Smooth muscle cell (in vitro differentiated cells): ENCODE results near the gene EFCAB8. TPM values are rescaled to one million over a fixed set of nuclear protein-coding genes. Genes with fewer than 3 reads are reported as not detected.

Experiments used
- DNase-seq: peaks from one replicate; lab custom pipeline; 2025; ENCODE audit not compliant: unreplicated experiment; lab: John Stamatoyannopoulos, UW
- H2AFZ ChIP-seq: fragments of 200-600 bp; sonication (generic); 2 replicates; pipeline ENCODE4 v1.6.0; 2016; ENCODE audit warnings: antibody characterized with exemption, low read depth, mild to moderate bottlenecking
- H3F3A ChIP-seq: fragments of 200-600 bp; sonication (generic); 2 replicates; pipeline ENCODE4 v1.6.0; 2017; ENCODE audit warnings: antibody characterized with exemption, low read depth
- H3K27ac ChIP-seq: fragments of 200-600 bp; sonication (generic); 2 replicates; pipeline ENCODE4 v1.5.1; 2016; ENCODE audit warnings: low read depth, mild to moderate bottlenecking
- H3K27me3 ChIP-seq: fragments of 200-600 bp; sonication (generic); 2 replicates; pipeline ENCODE4 v1.6.1; 2016; ENCODE audit warnings: low read depth, mild to moderate bottlenecking
- H3K36me3 ChIP-seq: fragments of 200-600 bp; sonication (generic); 2 replicates; pipeline ENCODE4 v1.5.1; 2016; ENCODE audit warnings: low read depth
- H3K4me1 ChIP-seq: fragments of 200-600 bp; sonication (generic); 2 replicates; pipeline ENCODE4 v1.5.1; 2016; ENCODE audit warnings: low read depth
- H3K4me2 ChIP-seq: fragments of 200-600 bp; sonication (generic); 2 replicates; pipeline ENCODE4 v1.6.0; 2016; ENCODE audit warnings: mild to moderate bottlenecking
- H3K4me3 ChIP-seq: fragments of 200-600 bp; sonication (generic); 2 replicates; pipeline ENCODE4 v1.5.1; 2016; ENCODE audit warnings: mild to moderate bottlenecking
- H3K79me2 ChIP-seq: fragments of 200-600 bp; sonication (generic); 2 replicates; pipeline ENCODE4 v1.6.0; 2016; ENCODE audit warnings: low read depth, mild to moderate bottlenecking
- H3K9ac ChIP-seq: fragments of 200-600 bp; sonication (generic); 2 replicates; pipeline ENCODE4 v1.6.0; 2016; ENCODE audit warnings: low read depth
- H3K9me3 ChIP-seq: fragments of 200-600 bp; sonication (generic); replicated peaks from 2 replicates; pipeline ENCODE4 v1.5.1; 2016; ENCODE audit warnings: low read depth
- H4K20me1 ChIP-seq: fragments of 200-600 bp; sonication (generic); 2 replicates; pipeline ENCODE4 v1.6.0; 2016; ENCODE audit warnings: low read depth
- WGBS: methylation state at CpG from one replicate; pipeline ENCODE4 v1.1.7; 2016; ENCODE audit warnings: low lambda C conversion rate; 5-methylcytosine and 5-hydroxymethylcytosine counted together
- polyA plus RNA-seq: library from polyadenylated mRNA; unstranded; fragments of >200 nt; fragmentation: Nextera tagmentation; extraction: Ambion mirVana; gene quantifications from 2 replicates; pipeline ENCODE4 v1.2.1, GENCODE V29; 2016
- total RNA-seq: library from RNA; depleted of rRNA; stranded (reverse); fragments of >200 nt; gene quantifications from 2 replicates; pipeline ENCODE4 v1.2.3, GENCODE V29; 2014
- TF ChIP-seq, protein P1 (sequence below): fragments of 200-600 bp; sonication (generic); IDR thresholded peaks from 2 replicates; pipeline ENCODE4 v1.5.1; 2017; ENCODE audit warnings: borderline replicate concordance, mild to moderate bottlenecking, antibody characterized with exemption; ENCODE audit not compliant: insufficient read depth, poor library complexity, severe bottlenecking

Gene EFCAB8
- total and polyA plus RNA-seq, 2 experiments from 2014 or later, result 0.25 to 1.7 TPM

DNA sequence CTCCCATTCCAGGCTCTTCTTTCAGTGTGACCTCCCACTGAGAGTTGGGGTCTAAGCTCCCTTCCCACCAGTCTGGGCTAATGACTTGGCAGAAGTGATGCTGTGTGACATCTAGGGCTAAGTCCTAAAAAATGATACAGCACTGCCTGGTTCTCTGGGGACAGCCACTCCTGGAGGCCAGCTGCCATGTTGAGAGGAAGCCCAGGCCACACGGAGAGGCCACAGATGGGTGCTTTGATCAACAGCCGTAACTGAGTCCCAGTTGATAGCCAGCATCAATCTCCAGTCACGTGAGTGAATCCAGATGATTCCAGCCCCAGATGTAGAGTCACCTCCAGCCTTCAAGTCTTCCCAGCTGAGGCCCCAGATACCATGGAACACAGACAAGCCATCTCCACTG, 131.7 kb downstream of the EFCAB8 start:
- Histone ChIP-seq H3K4me2 (no peak overlapping the region), H3K36me3 (no peaks in the 10 kb centered on the region), H3K27me3 (no peaks in the 10 kb centered on the region), H3F3A (no peaks in the 10 kb centered on the region), H3K27ac (no peak overlapping the region), H3K79me2 (no peaks in the 10 kb centered on the region), H2AFZ (no peak overlapping the region), H3K4me1 (no peaks in the 10 kb centered on the region), H4K20me1 (no peaks in the 10 kb centered on the region), H3K9me3 (no peaks in the 10 kb centered on the region), H3K4me3 (no peak overlapping the region), H3K9ac (no peak overlapping the region)
- TF ChIP-seq, protein P1, sequence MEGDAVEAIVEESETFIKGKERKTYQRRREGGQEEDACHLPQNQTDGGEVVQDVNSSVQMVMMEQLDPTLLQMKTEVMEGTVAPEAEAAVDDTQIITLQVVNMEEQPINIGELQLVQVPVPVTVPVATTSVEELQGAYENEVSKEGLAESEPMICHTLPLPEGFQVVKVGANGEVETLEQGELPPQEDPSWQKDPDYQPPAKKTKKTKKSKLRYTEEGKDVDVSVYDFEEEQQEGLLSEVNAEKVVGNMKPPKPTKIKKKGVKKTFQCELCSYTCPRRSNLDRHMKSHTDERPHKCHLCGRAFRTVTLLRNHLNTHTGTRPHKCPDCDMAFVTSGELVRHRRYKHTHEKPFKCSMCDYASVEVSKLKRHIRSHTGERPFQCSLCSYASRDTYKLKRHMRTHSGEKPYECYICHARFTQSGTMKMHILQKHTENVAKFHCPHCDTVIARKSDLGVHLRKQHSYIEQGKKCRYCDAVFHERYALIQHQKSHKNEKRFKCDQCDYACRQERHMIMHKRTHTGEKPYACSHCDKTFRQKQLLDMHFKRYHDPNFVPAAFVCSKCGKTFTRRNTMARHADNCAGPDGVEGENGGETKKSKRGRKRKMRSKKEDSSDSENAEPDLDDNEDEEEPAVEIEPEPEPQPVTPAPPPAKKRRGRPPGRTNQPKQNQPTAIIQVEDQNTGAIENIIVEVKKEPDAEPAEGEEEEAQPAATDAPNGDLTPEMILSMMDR, result no peak
- DNase-seq, result no peak
- 91% methylated on average over 3 of the region's 3 CpGs for WGBS

DNA sequence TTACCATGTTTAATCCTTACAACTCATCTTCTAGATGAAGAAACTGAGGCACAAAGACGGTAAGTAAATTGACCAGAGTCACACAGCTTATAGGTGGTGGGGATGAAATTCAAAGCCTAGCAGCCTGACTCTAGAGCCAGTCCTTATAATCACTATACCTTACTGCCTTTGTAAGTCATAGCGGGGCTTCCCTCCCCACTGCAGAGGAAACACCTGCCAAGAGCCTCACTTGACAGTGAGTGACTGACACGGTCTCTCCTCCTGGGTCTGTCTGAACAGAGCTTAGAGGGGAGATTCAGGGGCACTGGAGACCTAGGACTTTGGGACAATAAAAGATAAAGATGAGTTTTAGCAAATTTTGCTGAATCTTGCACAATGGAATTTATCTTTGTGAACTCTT, 132.7 kb downstream of the EFCAB8 start:
- no peak overlapping the region for H3K9ac ChIP-seq
- no peaks in the 10 kb centered on the region for H3K79me2 ChIP-seq
- no peak overlapping the region for H3K4me3 ChIP-seq
- no peaks in the 10 kb centered on the region for H3F3A ChIP-seq
- no peak overlapping the region for H3K4me2 ChIP-seq
- TF ChIP-seq, protein P1, result no peak
- 87% methylated on average over 3 of the region's 3 CpGs for WGBS
- no peaks in the 10 kb centered on the region for H3K27me3 ChIP-seq
- no peak for DNase-seq
- H3K4me1 ChIP-seq, result no peaks in the 10 kb centered on the region
- H4K20me1 ChIP-seq, result no peaks in the 10 kb centered on the region
- H3K27ac ChIP-seq, result no peak overlapping the region
- no peak overlapping the region for H2AFZ ChIP-seq
- H3K36me3 ChIP-seq, result no peaks in the 10 kb centered on the region
- no peaks in the 10 kb centered on the region for H3K9me3 ChIP-seq

DNA sequence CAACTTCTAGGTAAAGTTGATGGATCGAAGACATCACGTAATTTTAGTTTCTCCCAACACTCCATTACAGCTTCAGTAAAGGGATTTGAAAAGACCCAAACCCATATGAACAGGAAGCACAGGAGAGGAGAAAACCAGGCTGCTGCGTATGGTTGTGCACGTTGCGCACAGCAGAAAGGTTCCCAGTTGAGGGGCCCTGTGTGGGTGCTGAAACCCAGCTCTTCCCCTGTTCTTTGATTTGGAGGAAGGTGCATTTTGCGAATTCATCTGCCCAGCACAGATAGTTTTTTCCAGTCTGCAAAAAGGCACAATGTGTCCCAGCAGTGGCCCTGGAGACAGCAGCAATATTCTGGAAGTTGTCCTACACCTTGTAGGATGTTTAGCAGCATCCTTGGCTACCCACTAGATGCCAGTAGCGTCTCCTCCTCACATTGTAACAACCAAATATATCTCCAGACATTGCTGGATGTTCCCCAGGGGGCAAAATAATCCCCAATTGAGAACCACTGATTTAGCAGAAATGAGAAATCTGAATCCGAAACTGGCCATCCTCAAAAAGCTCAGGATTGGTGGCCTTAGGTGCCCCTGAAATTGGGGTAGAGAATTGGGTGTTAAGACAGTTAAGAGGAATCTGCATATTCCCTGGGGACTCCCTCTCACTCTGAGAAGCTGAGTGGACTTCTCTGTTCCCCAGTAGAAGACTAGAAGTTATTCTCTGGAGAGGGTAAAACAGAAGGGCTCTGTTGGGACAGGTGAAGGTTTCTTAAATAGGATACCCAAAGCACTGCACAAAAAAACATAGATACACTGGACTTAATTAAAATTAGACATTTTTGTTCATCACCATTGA, 133.3 kb downstream of the EFCAB8 start:
- Histone ChIP-seq H3K36me3 (no peaks in the 10 kb centered on the region), H3K4me1 (no peaks in the 10 kb centered on the region), H3K27me3 (no peaks in the 10 kb centered on the region), H3K79me2 (no peaks in the 10 kb centered on the region), H3K27ac (no peak overlapping the region), H3K4me2 (no peak overlapping the region), H4K20me1 (no peaks in the 10 kb centered on the region), H3K9ac (no peak overlapping the region), H3K4me3 (no peak overlapping the region), H3F3A (no peaks in the 10 kb centered on the region), H3K9me3 (no peaks in the 10 kb centered on the region), H2AFZ (no peak overlapping the region)
- WGBS, result 80% methylated on average over 8 of the region's 8 CpGs
- no peak for DNase-seq
- TF ChIP-seq, protein P1, result no peak

DNA sequence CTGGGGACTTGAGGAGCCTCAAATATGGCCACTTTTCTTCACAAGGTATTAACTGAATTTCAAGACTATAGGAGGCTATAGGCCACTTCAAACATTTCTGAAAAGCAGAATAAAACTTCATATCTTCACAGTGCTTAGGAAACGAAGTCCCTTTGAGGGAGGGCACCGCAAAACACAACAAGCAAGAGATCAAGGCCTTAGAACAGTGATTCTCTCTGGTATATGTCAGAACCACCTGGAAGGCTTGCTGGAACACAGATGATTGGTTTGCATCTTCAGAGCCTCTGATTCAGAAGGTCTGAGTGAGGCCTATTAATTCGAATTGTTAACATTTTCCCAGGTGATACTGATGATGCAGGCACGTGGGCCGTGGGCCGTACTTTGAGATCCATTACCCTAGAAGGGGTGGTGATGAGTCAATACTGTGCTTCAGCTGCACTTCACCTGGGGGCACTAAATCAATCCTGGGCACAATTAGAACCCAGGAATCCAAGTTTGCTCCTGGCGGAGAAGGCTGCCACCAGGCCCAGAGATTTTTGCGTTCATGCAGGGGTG, 134.8 kb downstream of the EFCAB8 start:
- H2AFZ ChIP-seq, result no peak overlapping the region
- no peaks in the 10 kb centered on the region for H3K9me3 ChIP-seq
- no peak overlapping the region for H3K27ac ChIP-seq
- H3F3A ChIP-seq, result no peaks in the 10 kb centered on the region
- no peaks in the 10 kb centered on the region for H4K20me1 ChIP-seq
- DNase-seq, result no peak
- no peaks in the 10 kb centered on the region for H3K36me3 ChIP-seq
- no peaks in the 10 kb centered on the region for H3K27me3 ChIP-seq
- 85% methylated on average over 8 of the region's 8 CpGs for WGBS
- no peaks in the 10 kb centered on the region for H3K4me1 ChIP-seq
- no peak overlapping the region for H3K4me2 ChIP-seq
- no peak overlapping the region for H3K9ac ChIP-seq
- TF ChIP-seq, protein P1, result no peak
- H3K4me3 ChIP-seq, result no peak overlapping the region
- no peaks in the 10 kb centered on the region for H3K79me2 ChIP-seq
